Measurements from ENCODE around the gene SPAG4.

GRCh38 chr20:35648836-35649235 is 33.2 kb downstream of the SPAG4 start:
- TF ChIP-seq CTCF (IDR thresholded peaks at IDR 0.05), result no peak
- no peak for TF ChIP-seq EZH2 (IDR thresholded peaks at IDR 0.05; ENCODE audit: borderline replicate concordance, insufficient read depth, low read depth, low read length, poor library complexity, severe bottlenecking)

Measured in B cell (primary cell).